ENCODE measurements around the gene ADAM10.

Gene ADAM10

DNA sequence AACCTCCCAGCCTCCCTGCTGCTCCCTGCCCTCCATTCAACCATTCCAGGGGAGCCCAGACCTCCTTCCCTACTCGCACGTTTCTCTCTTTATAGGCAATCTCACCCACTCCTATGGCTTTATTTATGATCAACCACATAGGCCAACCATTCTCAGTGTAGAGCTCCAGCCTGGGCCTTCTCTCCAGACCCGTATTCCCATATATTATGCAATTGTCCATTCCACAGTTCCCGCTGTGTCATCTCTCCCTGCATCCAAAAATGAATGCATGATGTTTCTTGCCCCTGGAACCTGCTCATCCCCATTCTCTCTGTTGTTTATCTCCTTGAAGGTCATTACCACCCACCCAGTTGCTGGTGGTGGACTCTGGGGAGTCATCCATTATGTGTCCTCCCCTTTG, 177.0 kb downstream of the ADAM10 start:
- no peak for DNase-seq

GRCh38 chr15:58571491-58571890, 178.0 kb downstream of the ADAM10 start:
- no peak for DNase-seq

DNA sequence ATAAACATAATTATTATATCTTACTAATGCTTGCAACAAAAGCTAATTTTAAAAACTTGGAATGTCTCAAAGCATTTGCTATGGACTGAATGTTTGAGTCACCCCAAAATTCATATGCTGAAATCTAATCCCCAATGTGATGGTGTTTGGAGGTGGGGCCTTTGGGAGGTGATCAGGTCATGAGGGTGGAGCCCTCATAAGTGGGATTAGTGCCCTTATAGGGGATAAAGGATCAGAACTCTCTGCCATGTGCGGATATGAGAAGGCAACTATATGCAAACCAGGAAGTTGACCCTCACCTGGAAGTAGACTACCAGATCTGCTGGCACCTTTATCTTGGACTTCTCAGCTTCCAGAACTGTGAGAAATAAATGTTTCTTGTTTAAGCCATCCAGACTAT, 180.1 kb downstream of the ADAM10 start:
- DNase-seq, result no peak

- DNase-seq, result no peak
Measured at GRCh38 chr15:58568157-58568571, 181.3 kb downstream of the ADAM10 start.

DNA sequence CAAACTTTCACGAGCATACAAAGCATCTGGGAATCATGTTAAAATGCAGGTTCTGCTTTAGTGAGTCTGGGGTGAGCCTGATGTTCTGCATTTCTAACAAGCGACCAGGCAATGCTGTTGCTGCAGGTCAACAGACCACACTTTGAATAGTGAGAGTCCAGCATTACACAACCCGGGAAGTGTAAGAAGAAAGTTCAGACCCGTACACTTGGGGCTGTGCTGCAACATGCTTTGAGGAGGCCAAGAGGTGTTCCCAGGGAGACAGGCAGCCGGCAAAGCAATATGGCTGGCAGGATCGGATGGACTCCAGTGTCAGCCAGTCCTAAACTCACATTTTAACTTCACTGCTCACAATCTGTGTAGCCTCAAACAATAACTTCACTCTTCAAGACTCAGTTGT, 183.5 kb downstream of the ADAM10 start:
- DNase-seq, result no peak

GRCh38 chr15:58565619-58566018, 183.9 kb downstream of the ADAM10 start:
- no peak for DNase-seq

GRCh38 chr15:58564981-58565380, 184.5 kb downstream of the ADAM10 start:
- no peak for DNase-seq

- DNase-seq, result peak; percentile 84
Measured at GRCh38 chr15:58562135-58562534, 187.4 kb downstream of the ADAM10 start.

GRCh38 chr15:58561321-58561720, 188.2 kb downstream of the ADAM10 start:
- no peak for DNase-seq

- DNase-seq, result no peak
Measured at GRCh38 chr15:58559904-58560588, 189.5 kb downstream of the ADAM10 start.

DNA sequence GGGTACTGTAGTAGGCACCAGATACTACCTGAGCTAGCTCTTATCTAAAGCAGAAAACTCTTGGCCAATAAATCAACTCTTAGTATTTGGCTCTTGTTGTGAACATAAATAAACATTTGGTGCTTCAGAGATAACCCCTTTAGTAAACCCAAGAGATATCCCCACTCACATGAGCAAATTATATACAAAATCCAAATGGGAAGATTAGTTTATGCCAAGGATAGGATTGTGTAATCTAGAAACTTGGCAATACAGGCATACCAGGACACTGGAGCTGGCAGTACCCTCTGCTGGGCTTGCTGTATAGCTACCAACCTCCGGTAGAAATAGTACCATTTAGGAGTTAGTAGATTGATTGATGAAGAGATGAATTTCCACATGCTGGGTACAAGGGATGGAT, 190.7 kb downstream of the ADAM10 start:
- no peak for DNase-seq

GRCh38 chr15:58556541-58556940, 193.0 kb downstream of the ADAM10 start:
- no peak for DNase-seq

- DNase-seq, result no peak
Measured at GRCh38 chr15:58556028-58556361, 193.5 kb downstream of the ADAM10 start.

- no peak for DNase-seq
Measured at GRCh38 chr15:58555162-58556027, 194.1 kb downstream of the ADAM10 start.

GRCh38 chr15:58554758-58555157, 194.7 kb downstream of the ADAM10 start:
- DNase-seq, result no peak

- no peak for DNase-seq
Measured at GRCh38 chr15:58553365-58553918, 196.1 kb downstream of the ADAM10 start.

- DNase-seq, result no peak
Measured at GRCh38 chr15:58552505-58553364, 196.8 kb downstream of the ADAM10 start.

- no peak for DNase-seq
Measured at GRCh38 chr15:58551764-58552504, 197.6 kb downstream of the ADAM10 start.

DNA sequence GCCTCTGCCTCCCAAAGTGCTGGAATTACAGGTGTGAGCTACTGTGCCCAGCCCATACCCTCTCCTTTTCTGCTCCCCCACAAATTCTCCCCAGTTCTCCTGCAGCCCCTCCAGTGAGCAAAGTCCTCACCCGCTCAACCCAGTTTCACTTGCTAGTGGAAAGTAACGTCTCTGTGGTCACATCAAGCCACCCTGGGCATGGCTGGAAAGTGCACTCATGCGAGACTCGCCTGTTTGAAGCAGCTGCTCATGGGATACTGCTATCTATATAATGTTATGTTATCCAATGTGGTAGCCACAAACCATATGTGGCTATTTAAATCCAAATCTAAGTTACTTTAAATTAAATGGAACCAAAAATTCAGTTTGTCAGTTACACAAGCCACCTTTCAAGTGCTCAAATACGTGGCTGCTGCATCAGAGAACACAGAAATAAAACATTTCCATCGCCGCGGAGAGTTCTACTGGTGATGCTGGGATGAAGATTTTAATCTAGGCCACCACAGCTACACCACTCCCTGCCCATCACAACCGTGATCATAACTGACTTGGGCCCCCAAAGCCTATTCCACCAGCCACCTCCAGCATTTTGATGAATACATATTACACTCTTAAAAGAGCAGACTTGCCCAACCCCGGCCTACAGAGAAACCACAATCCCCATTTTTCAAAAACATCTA, 198.3 kb downstream of the ADAM10 start:
- DNase-seq, result no peak

DNA sequence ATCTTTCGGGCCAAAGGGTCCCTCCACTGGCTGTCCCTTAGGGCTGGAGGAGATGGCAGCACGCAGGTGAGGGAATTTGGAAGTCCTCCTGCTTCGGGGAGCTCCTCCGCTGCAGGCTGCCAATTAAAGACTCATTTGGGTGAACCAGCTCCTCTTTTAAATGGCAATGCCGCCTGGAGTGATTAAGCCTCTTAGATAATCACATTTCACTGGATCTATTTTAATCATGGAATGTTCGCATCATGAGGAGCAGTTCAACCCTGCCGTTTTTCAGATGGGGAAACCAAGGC, 199.8 kb downstream of the ADAM10 start:
- no peak for DNase-seq

DNA sequence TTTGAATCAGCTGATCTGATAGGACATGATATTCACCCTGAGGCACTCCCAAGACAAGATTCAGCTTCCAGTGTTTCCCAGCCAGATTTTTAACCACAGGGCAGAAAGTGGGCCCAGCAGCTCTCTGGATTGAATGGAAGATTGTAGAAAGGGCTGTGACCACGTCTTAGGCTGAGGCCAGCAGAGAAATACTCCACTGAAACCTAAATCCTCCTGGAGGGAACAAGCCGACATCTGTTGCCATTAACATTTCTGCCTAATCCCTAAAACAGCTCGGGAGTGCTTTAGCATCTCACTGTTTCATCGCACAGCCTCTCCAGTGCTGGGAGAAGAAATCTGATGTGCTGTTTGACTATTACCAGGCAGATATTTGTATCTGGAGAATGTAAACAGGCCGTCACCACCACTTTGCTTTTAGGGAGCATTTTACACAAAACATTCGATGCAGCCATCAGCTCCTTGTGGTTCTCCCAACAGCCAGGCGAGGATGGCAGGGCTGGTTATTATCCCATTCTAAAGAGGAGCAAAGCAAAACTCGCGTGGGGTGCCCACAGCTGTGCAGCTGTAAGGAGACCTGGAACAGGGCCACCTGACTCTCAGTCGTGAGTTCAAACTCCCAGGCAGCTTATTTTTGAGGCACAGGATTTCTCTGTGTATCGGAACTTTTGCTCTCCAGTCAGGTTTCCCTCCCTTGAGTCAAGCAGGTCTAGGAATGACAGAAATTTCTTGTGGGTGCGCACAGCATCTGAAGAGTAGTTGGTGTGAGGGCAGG, 200.3 kb downstream of the ADAM10 start:
- no peak for DNase-seq
